Choroid plexus epithelial cell (primary cell): ENCODE results near the gene CFAP157.

Experiments
- DNase-seq: peaks from one replicate; pipeline ENCODE4 v3.0.0-alpha.2; 2010; ENCODE audit warnings: low read depth
- H3K4me3 ChIP-seq: 2 replicates; pipeline ENCODE4 v1.5.1; 2011; ENCODE audit warnings: low read depth, mild to moderate bottlenecking, control low read depth, low read length, moderate library complexity
- CTCF ChIP-seq: conservative IDR thresholded peaks from 2 replicates; pipeline ENCODE4 v1.5.1; 2011; ENCODE audit warnings: low read depth, mild to moderate bottlenecking, control low read depth, inconsistent platforms, low read length, moderate library complexity

Gene CFAP157

GRCh38 chr9:127698985-127699670, 7.7 kb upstream of the CFAP157 start:
- DNase-seq = peak; percentile 99
- TF ChIP-seq CTCF = peak; percentile 11
- H3K4me3 ChIP-seq = peak overlapping the region; percentile 47

GRCh38 chr9:127700140-127700539, 6.6 kb upstream of the CFAP157 start:
- no peak for DNase-seq
- TF ChIP-seq CTCF = no peak

GRCh38 chr9:127700594-127701255, 6.1 kb upstream of the CFAP157 start:
- TF ChIP-seq CTCF = no peak

More at GRCh38 chr9:127700140-127700539, 6.6 kb upstream of the CFAP157 start:
- no peak overlapping the region for H3K4me3 ChIP-seq

GRCh38 chr9:127703289-127703946, 3.4 kb upstream of the CFAP157 start:
- DNase-seq = no peak
- H3K4me3 ChIP-seq = no peak overlapping the region
- TF ChIP-seq CTCF = no peak

More at GRCh38 chr9:127700594-127701255, 6.1 kb upstream of the CFAP157 start:
- DNase-seq = no peak
- no peak overlapping the region for H3K4me3 ChIP-seq

- DNase-seq = no peak
- no peak overlapping the region for H3K4me3 ChIP-seq
- TF ChIP-seq CTCF = no peak
Measured at GRCh38 chr9:127705577-127706379, 1.0 kb upstream of the CFAP157 start.

GRCh38 chr9:127707766-127708165, 978 bp downstream of the CFAP157 start:
- DNase-seq = no peak
- H3K4me3 ChIP-seq = no peak overlapping the region
- peak; percentile 14 for TF ChIP-seq CTCF
